SK-N-SH (cell line): ENCODE measurements around the gene BCAT1. TPM values are rescaled to one million over a fixed set of nuclear protein-coding genes. Genes with fewer than 3 reads are reported as not detected.

Experiments used
- CTCF ChIA-PET: fragments of 300-600, 350-600 bp; formaldehyde crosslinking; extraction: SDS; loops from one replicate; lab custom pipeline; 2021; lab: Yijun Ruan, JAX
- POLR2A ChIA-PET: fragments of 350-600 bp; sonication (Branson Sonifier 250); formaldehyde crosslinking; extraction: SDS; loops from one replicate; lab custom pipeline; 2020; ENCODE audit warnings: antibody characterized with exemption, inconsistent platforms; lab: Yijun Ruan, JAX
- DNase-seq: peaks from one replicate; pipeline ENCODE4 v3.0.0; 2012
- H2AFZ ChIP-seq: fragments of 200-600 bp; sonication (generic); 2 replicates; pipeline ENCODE4 v1.8.1; 2016; ENCODE audit warnings: antibody characterized with exemption, mild to moderate bottlenecking, low read depth
- H3F3A ChIP-seq: fragments of 200-600 bp; sonication (generic); replicated peaks from 2 replicates; pipeline ENCODE3; 2016; ENCODE audit warnings: antibody characterized with exemption, mild to moderate bottlenecking; ENCODE audit not compliant: insufficient read depth
- H3K27ac ChIP-seq, 2 experiments: fragments of 200-500 bp in 1 of 2; fragments of 200-600 bp in 1 of 2; sonication (Bioruptor generic) in 1 of 2; sonication (generic), shearing (Covaris generic) in 1 of 2; 2 replicates each; pipeline versions ENCODE4 v1.5.1 to v1.6.1; 2014 to 2016; ENCODE audit warnings: low read depth in 2 of 2, inconsistent platforms in 1 of 2, low read length in 1 of 2, mild to moderate bottlenecking in 1 of 2, mixed read lengths in 1 of 2
- H3K27me3 ChIP-seq: fragments of 200-600 bp; sonication (generic), shearing (Covaris generic); 2 replicates; pipeline ENCODE4 v1.6.1; 2016; ENCODE audit warnings: mixed run types; ENCODE audit not compliant: insufficient read depth
- H3K36me3 ChIP-seq, 2 experiments: fragments of 200-500 bp in 1 of 2; fragments of 200-600 bp in 1 of 2; sonication (Bioruptor generic) in 1 of 2; sonication (generic) in 1 of 2; replicated peaks in 1 of 2; 2 replicates each; pipeline versions ENCODE3 to v1.5.1; 2014 to 2016; ENCODE audit warnings: low read length in 1 of 2, mild to moderate bottlenecking in 1 of 2; ENCODE audit not compliant: insufficient read depth in 2 of 2, control insufficient read depth in 1 of 2
- H3K4me1 ChIP-seq, 2 experiments: fragments of 200-500 bp in 1 of 2; fragments of 200-600 bp in 1 of 2; sonication (Bioruptor generic) in 1 of 2; sonication (generic), shearing (Covaris generic) in 1 of 2; 2 replicates each; pipeline versions ENCODE4 v1.5.1 to v1.6.1; 2014 to 2016; ENCODE audit warnings: low read depth in 1 of 2, low read length in 1 of 2, mixed run types in 1 of 2; ENCODE audit not compliant: insufficient read depth in 2 of 2, control insufficient read depth in 1 of 2
- H3K4me2 ChIP-seq: fragments of 200-600 bp; sonication (generic), shearing (Covaris generic); 2 replicates; pipeline ENCODE4 v1.6.1; 2017; ENCODE audit warnings: mixed run types
- H3K4me3 ChIP-seq, 2 experiments: fragments of 200-500 bp in 1 of 2; fragments of 200-600 bp in 1 of 2; sonication (Bioruptor generic) in 1 of 2; sonication (generic), shearing (Covaris generic) in 1 of 2; 2 replicates each; pipeline versions ENCODE4 v1.5.1 to v1.8.1; 2014 to 2016; ENCODE audit warnings: low read depth in 2 of 2, inconsistent platforms in 1 of 2, low read length in 1 of 2, mild to moderate bottlenecking in 1 of 2, mixed read lengths in 1 of 2, moderate library complexity in 1 of 2
- H3K79me2 ChIP-seq: fragments of 200-600 bp; sonication (generic); 2 replicates; pipeline ENCODE4 v1.8.1; 2017; ENCODE audit warnings: mild to moderate bottlenecking; ENCODE audit not compliant: insufficient read depth
- H3K9ac ChIP-seq: fragments of 200-600 bp; sonication (generic); 2 replicates; pipeline ENCODE4 v1.6.1; 2017; ENCODE audit warnings: mixed run types
- H3K9me2 ChIP-seq: fragments of 200-600 bp; sonication (generic); 2 replicates; pipeline ENCODE4 v1.6.1; 2017; ENCODE audit warnings: mixed run types
- H3K9me3 ChIP-seq: fragments of 200-600 bp; sonication (generic); 2 replicates; pipeline ENCODE4 v1.6.1; 2017; ENCODE audit warnings: mixed run types, mild to moderate bottlenecking, moderate library complexity
- H4K20me1 ChIP-seq: fragments of 200-600 bp; sonication (generic); 2 replicates; pipeline ENCODE4 v1.6.1; 2017; ENCODE audit warnings: mild to moderate bottlenecking, mixed run types; ENCODE audit not compliant: insufficient read depth
- EZH2phosphoT487 ChIP-seq: fragments of 200-600 bp; sonication (generic); IDR thresholded peaks from 2 replicates; pipeline ENCODE4 v1.6.1; 2017; ENCODE audit warnings: low read depth, mixed run types, mild to moderate bottlenecking, antibody characterized with exemption, moderate library complexity, borderline replicate concordance
- GABPA ChIP-seq: IDR thresholded peaks from 2 replicates; pipeline ENCODE4 v1.4.0; 2012; ENCODE audit warnings: low read depth, mild to moderate bottlenecking
- IRF3 ChIP-seq: fragments of 150-350 bp; IDR thresholded peaks from 2 replicates; pipeline ENCODE4 v1.6.1; 2016; ENCODE audit warnings: mild to moderate bottlenecking, low read depth, low read length
- NFIC ChIP-seq: IDR thresholded peaks from 2 replicates; pipeline ENCODE4 v1.4.0; 2012; ENCODE audit warnings: borderline replicate concordance
- NRF1 ChIP-seq: IDR thresholded peaks from 2 replicates; pipeline ENCODE4 v1.6.1; 2012; ENCODE audit warnings: low read depth, mild to moderate bottlenecking, low read length
- RCOR1 ChIP-seq: fragments of 150-350 bp; IDR thresholded peaks from 2 replicates; pipeline ENCODE4 v1.6.1; 2017; ENCODE audit warnings: antibody characterized with exemption, low read length
- REST ChIP-seq: IDR thresholded peaks from 2 replicates; pipeline ENCODE4 v1.6.1; 2012; ENCODE audit warnings: mild to moderate bottlenecking, low read depth, low read length, moderate library complexity
- RXRA ChIP-seq: IDR thresholded peaks from 2 replicates; pipeline ENCODE4 v1.4.0; 2012; ENCODE audit warnings: low read depth, mild to moderate bottlenecking, borderline replicate concordance
- SIN3A ChIP-seq: IDR thresholded peaks from 2 replicates; pipeline ENCODE4 v1.6.1; 2012; ENCODE audit warnings: low read depth, mild to moderate bottlenecking, low read length, moderate library complexity, borderline replicate concordance
- SMC3 ChIP-seq: IDR thresholded peaks from 2 replicates; pipeline ENCODE4 v1.6.1; 2012; ENCODE audit warnings: low read depth, low read length, improper control_type of control experiment
- TCF12 ChIP-seq: IDR thresholded peaks from 2 replicates; pipeline ENCODE4 v1.4.0; 2012
- TEAD4 ChIP-seq: IDR thresholded peaks from 2 replicates; pipeline ENCODE4 v1.4.0; 2012; ENCODE audit warnings: mild to moderate bottlenecking, borderline replicate concordance; ENCODE audit not compliant: insufficient read depth
- ZBTB33 ChIP-seq: IDR thresholded peaks from 2 replicates; pipeline ENCODE4 v1.4.0; 2012; ENCODE audit warnings: low read depth, borderline replicate concordance
- WGBS: methylation state at CpG from one replicate; pipeline ENCODE4 v1.1.6; 2017; ENCODE audit warnings: low lambda C conversion rate; 5-methylcytosine and 5-hydroxymethylcytosine counted together
- polyA plus RNA-seq, 3 experiments: library from polyadenylated mRNA; depleted of rRNA; stranded (reverse); fragments of >200 nt; gene quantifications; 2 replicates each; pipeline ENCODE4 v1.2.3, GENCODE V29; 2012

The BCAT1 gene
- polyA plus RNA-seq, 1 of the 3 experiments (the other 2 are of a cell fraction): 7.7 TPM

- TF ChIP-seq REST (no peak), RCOR1 (no peak), TCF12 (no peak), NRF1 (no peak), EZH2phosphoT487 (no peak), SMC3 (no peak), TEAD4 (no peak), IRF3 (no peak), GABPA (no peak), SIN3A (no peak), RXRA (no peak), NFIC (no peak), ZBTB33 (no peak)
- TF ChIP-seq, all 33 proteins: peak for 0
- H3K9me2 ChIP-seq: 0 out of 2 replicates have a peak, but pooled peaks cover 5% of the 10 kb centered on the region
- no peak overlapping the region for H3K9ac ChIP-seq
- peaks cover 17% of the 10 kb centered on the region for H3F3A ChIP-seq
- DNase-seq: no peak
- H3K27me3 ChIP-seq: no peaks in the 10 kb centered on the region
- H3K36me3 ChIP-seq: peaks cover 61 to 65% of the 10 kb centered on the region in 2 experiments
- H3K4me3 ChIP-seq: no peak overlapping the region
- H3K4me1 ChIP-seq: peaks cover 0 to 11% of the 10 kb centered on the region in 2 experiments; a peak in 1 of 4 replicates
- 83% methylated on average over 1 of the region's 1 CpG for WGBS
- H3K27ac ChIP-seq: no peak overlapping the region
- ChIA-PET POLR2A (no interaction called here), CTCF (no interaction called here)
- no peaks in the 10 kb centered on the region; the same call in 1 of the 2 replicates for H3K79me2 ChIP-seq
- H3K9me3 ChIP-seq: no peaks in the 10 kb centered on the region
- H4K20me1 ChIP-seq: no peaks in the 10 kb centered on the region
- H3K4me2 ChIP-seq: no peak overlapping the region
- H2AFZ ChIP-seq: no peak overlapping the region
Measured at GRCh38 chr12:24818351-24818750, 130.6 kb downstream of the BCAT1 start.
